H1 (cell line): ENCODE results near the gene ELMO1. TPM values are rescaled to one million over a fixed set of nuclear protein-coding genes. Genes with fewer than 3 reads are reported as not detected.

ENCODE experiments used
- CTCF ChIA-PET: fragments of 300-600 bp; sonication (Branson Sonifier 250); formaldehyde crosslinking; loops from one replicate; lab custom pipeline; 2021; ENCODE audit not compliant: partially characterized antibody; lab: Charles Lee
- POLR2A ChIA-PET: fragments of 300-600 bp; sonication (Branson Sonifier 250); formaldehyde crosslinking; loops from one replicate; lab custom pipeline; 2021; ENCODE audit warnings: inconsistent platforms; ENCODE audit not compliant: partially characterized antibody; lab: Charles Lee
- DNase-seq, 2 experiments: peaks; one replicate each; pipeline versions ENCODE4 v3.0.0 to v3.0.0-alpha.2; 2010 to 2022; ENCODE audit warnings: low spot score in 2 of 2, low read depth in 1 of 2, mixed read lengths in 1 of 2
- FAIRE-seq: peaks from 2 replicates; lab custom pipeline; 2011; peaks lifted over from hg19 to GRCh38; lab: Jason Lieb, UNC
- H2AFZ ChIP-seq: 2 replicates; pipeline ENCODE4 v1.8.1; 2012; ENCODE audit warnings: low read length, inconsistent platforms
- H2AK5ac ChIP-seq: 2 replicates; pipeline ENCODE4 v1.6.1; 2013; ENCODE audit warnings: low read depth, low read length
- H2BK120ac ChIP-seq: replicated peaks from 2 replicates; pipeline ENCODE3; 2013; ENCODE audit warnings: low read depth, low read length, inconsistent platforms
- H2BK12ac ChIP-seq: 2 replicates; pipeline ENCODE4 v1.6.1; 2013; ENCODE audit warnings: low read depth, low read length
- H2BK15ac ChIP-seq: 2 replicates; pipeline ENCODE4 v1.6.1; 2013; ENCODE audit warnings: low read length
- H2BK20ac ChIP-seq: 2 replicates; pipeline ENCODE4 v1.6.1; 2013; ENCODE audit warnings: low read length
- H2BK5ac ChIP-seq: 2 replicates; pipeline ENCODE4 v1.6.1; 2013; ENCODE audit warnings: low read depth, low read length
- H3K14ac ChIP-seq: 2 replicates; pipeline ENCODE4 v1.6.1; 2013; ENCODE audit warnings: inconsistent platforms; ENCODE audit not compliant: insufficient read length
- H3K18ac ChIP-seq: 2 replicates; pipeline ENCODE4 v1.6.1; 2013; ENCODE audit warnings: low read length; ENCODE audit errors: extremely low read depth
- H3K23ac ChIP-seq: 2 replicates; pipeline ENCODE4 v1.6.1; 2013; ENCODE audit warnings: inconsistent platforms; ENCODE audit not compliant: insufficient read length
- H3K23me2 ChIP-seq: 2 replicates; pipeline ENCODE4 v1.6.1; 2013; ENCODE audit warnings: low read depth, low read length
- H3K27ac ChIP-seq: 2 replicates; pipeline ENCODE4 v1.6.1; 2011; ENCODE audit warnings: low read depth, low read length, inconsistent platforms
- H3K27me3 ChIP-seq, 4 experiments: replicated peaks in 1 of 4; 1 replicate in 1 of 4; 2 replicates in 3 of 4; pipeline versions ENCODE4 v1.6.1 to v1.8.1; 2011 to 2013; ENCODE audit warnings: low read length in 3 of 4, mild to moderate bottlenecking in 3 of 4, inconsistent platforms in 2 of 4, mixed read lengths in 2 of 4, moderate library complexity in 1 of 4; ENCODE audit not compliant: control insufficient read depth in 3 of 4, insufficient read depth in 3 of 4; ENCODE audit errors: extremely low read depth in 1 of 4
- H3K36me3 ChIP-seq, 4 experiments: 2 replicates each; pipeline versions ENCODE4 v1.6.1 to v1.8.1; 2011 to 2013; ENCODE audit warnings: mild to moderate bottlenecking in 4 of 4, low read length in 3 of 4, moderate library complexity in 2 of 4, control low read depth in 1 of 4, inconsistent platforms in 1 of 4; ENCODE audit not compliant: insufficient read depth in 4 of 4, control insufficient read depth in 2 of 4
- H3K4ac ChIP-seq: replicated peaks from 2 replicates; pipeline ENCODE3; 2013; ENCODE audit warnings: low read length, low read depth, mixed read lengths, inconsistent platforms; ENCODE audit not compliant: insufficient read length
- H3K4me1 ChIP-seq, 4 experiments: replicated peaks in 1 of 4; 1 replicate in 1 of 4; 2 replicates in 3 of 4; pipeline versions ENCODE4 v1.6.1 to v1.8.1; 2011 to 2013; ENCODE audit warnings: low read length in 3 of 4, inconsistent platforms in 2 of 4, mixed read lengths in 1 of 4; ENCODE audit not compliant: insufficient read depth in 4 of 4, control insufficient read depth in 3 of 4
- H3K4me2 ChIP-seq, 2 experiments: 2 replicates each; pipeline versions ENCODE4 v1.6.1 to v1.8.1; 2011 to 2013; ENCODE audit warnings: low read depth in 2 of 2, low read length in 2 of 2, control low read depth in 1 of 2, inconsistent platforms in 1 of 2, mild to moderate bottlenecking in 1 of 2; ENCODE audit not compliant: insufficient read depth in 1 of 2
- H3K4me3 ChIP-seq, 4 experiments: fragments of 200-600, 300-600 bp in 1 of 4; sonication (generic), shearing (Covaris generic), sonication (Bioruptor Twin) in 1 of 4; 2 replicates each; pipeline versions ENCODE4 v1.5.1 to v1.8.1; 2011 to 2016; ENCODE audit warnings: low read length in 4 of 4, low read depth in 3 of 4, control low read depth in 2 of 4, inconsistent platforms in 2 of 4, mild to moderate bottlenecking in 2 of 4, mixed read lengths in 1 of 4, moderate library complexity in 1 of 4; ENCODE audit not compliant: insufficient read depth in 2 of 4; ENCODE audit errors: extremely low read depth in 1 of 4
- H3K56ac ChIP-seq: replicated peaks from 2 replicates; pipeline ENCODE3; 2013; ENCODE audit warnings: low read depth, mild to moderate bottlenecking, mixed read lengths, low read length, inconsistent platforms; ENCODE audit not compliant: insufficient read length
- H3K79me1 ChIP-seq: 2 replicates; pipeline ENCODE4 v1.6.1; 2013; ENCODE audit warnings: low read depth, low read length, control low read depth
- H3K79me2 ChIP-seq, 2 experiments: 2 replicates each; pipeline versions ENCODE4 v1.6.1 to v1.8.1; 2012 to 2013; ENCODE audit warnings: low read length in 2 of 2, mild to moderate bottlenecking in 2 of 2, inconsistent platforms in 1 of 2; ENCODE audit not compliant: insufficient read depth in 2 of 2, control insufficient read depth in 1 of 2
- H3K9ac ChIP-seq, 4 experiments: replicated peaks in 1 of 4; 1 replicate in 1 of 4; 2 replicates in 3 of 4; pipeline versions ENCODE4 v1.6.1 to v1.8.1; 2011 to 2013; ENCODE audit warnings: low read depth in 3 of 4, low read length in 3 of 4, control low read depth in 2 of 4, mild to moderate bottlenecking in 2 of 4, moderate library complexity in 2 of 4, inconsistent platforms in 1 of 4; ENCODE audit errors: extremely low read depth in 1 of 4
- H3K9me3 ChIP-seq, 2 experiments: 2 replicates each; pipeline versions ENCODE4 v1.6.1 to v1.8.1; 2012 to 2013; ENCODE audit warnings: mild to moderate bottlenecking in 2 of 2, moderate library complexity in 2 of 2, control low read depth in 1 of 2, inconsistent platforms in 1 of 2, low read depth in 1 of 2, low read length in 1 of 2, mixed read lengths in 1 of 2; ENCODE audit not compliant: insufficient read depth in 2 of 2
- H4K20me1 ChIP-seq, 2 experiments: replicated peaks in 1 of 2; 2 replicates each; pipeline versions ENCODE3 to v1.8.1; 2011 to 2013; ENCODE audit warnings: inconsistent platforms in 2 of 2, low read length in 2 of 2, mild to moderate bottlenecking in 1 of 2; ENCODE audit not compliant: insufficient read depth in 2 of 2, control insufficient read depth in 1 of 2
- H4K5ac ChIP-seq: 2 replicates; pipeline ENCODE4 v1.6.1; 2013; ENCODE audit warnings: low read length, low read depth, mixed read lengths, inconsistent platforms; ENCODE audit not compliant: insufficient read length
- H4K8ac ChIP-seq: 2 replicates; pipeline ENCODE4 v1.8.0; 2013; ENCODE audit warnings: mild to moderate bottlenecking, moderate library complexity, low read length, inconsistent platforms; ENCODE audit not compliant: insufficient read depth; ENCODE audit errors: extremely low read depth
- H4K91ac ChIP-seq: replicated peaks from 2 replicates; pipeline ENCODE3; 2013; ENCODE audit warnings: low read length, mixed read lengths, inconsistent platforms; ENCODE audit not compliant: insufficient read length
- ATF2 ChIP-seq: IDR thresholded peaks from 2 replicates; pipeline ENCODE4 v1.6.1; 2012; ENCODE audit warnings: low read length, inconsistent platforms
- CBX5 ChIP-seq: fragments of 300-800, 300-1000 bp; sonication (generic); IDR thresholded peaks from 2 replicates; pipeline ENCODE4 v1.7.1; 2016; ENCODE audit warnings: antibody characterized with exemption, low read length, low read depth
- CBX8 ChIP-seq: fragments of 300-800, 300-1000 bp; sonication (generic); IDR thresholded peaks from 2 replicates; pipeline ENCODE4 v1.7.1; 2016; ENCODE audit warnings: low read depth, low read length, borderline replicate concordance
- CTBP2 ChIP-seq: IDR thresholded peaks from 2 replicates; pipeline ENCODE4 v1.7.0; 2011; ENCODE audit warnings: borderline replicate concordance, mild to moderate bottlenecking, moderate library complexity, mixed read lengths, low read length; ENCODE audit not compliant: insufficient read depth, insufficient read length
- TAF7 ChIP-seq: optimal IDR thresholded peaks from 2 replicates; pipeline ENCODE3; 2011; ENCODE audit warnings: low read depth, mild to moderate bottlenecking, inconsistent platforms, low read length, moderate library complexity, borderline replicate concordance
- WGBS, 2 experiments: shearing (Covaris generic) in 1 of 2; methylation state at CpG; one replicate each; pipeline versions ENCODE4 v1.1.6 to v1.1.7; 2013 to 2015; ENCODE audit warnings: low lambda C conversion rate in 2 of 2, mixed read lengths in 2 of 2, inconsistent platforms in 1 of 2, low coverage in 1 of 2, missing lambda C conversion rate in 1 of 2; ENCODE audit not compliant: insufficient replicate concordance in 2 of 2, insufficient coverage in 1 of 2, insufficient read length in 1 of 2; ENCODE audit errors: extremely low coverage in 1 of 2, missing lambda C conversion rate in 1 of 2; 5-methylcytosine and 5-hydroxymethylcytosine counted together
- polyA plus RNA-seq, 7 experiments: library from polyadenylated mRNA; depleted of rRNA in 3 of 7; stranded (reverse) in 5 of 7; unstranded in 2 of 7; fragments of >200 nt in 5 of 7; fragments of 200-250 nt in 2 of 7; gene quantifications; 1 replicate in 5 of 7; 2 replicates in 1 of 7; 4 replicates in 1 of 7; pipeline versions ENCODE4 v1.2.1 to v1.2.3, GENCODE V29; 2011 to 2013; ENCODE audit warnings: missing spikeins in 2 of 7, mixed read lengths in 2 of 7
- total RNA-seq: library from RNA; stranded (reverse); fragmentation: NEBNext Ultra II Directional; extraction: Animal tissue kit (Norgen Biotek cat#: 25700); gene quantifications from 2 replicates; pipeline ENCODE4 v1.2.1, GENCODE V29; 2021

ELMO1 gene
- total and polyA plus RNA-seq, 2 of the 8 experiments (the other 6 are each of a cell fraction or from before 2014, with no cell fraction given): 18.4 to 21.0 TPM

- Histone ChIP-seq H3K4me3 (no peak overlapping the region), H4K8ac (peak overlapping the region; percentile 82; the same call in 1 of the 2 replicates), H2BK20ac (no peak overlapping the region), H3K9ac (no peak overlapping the region), H2BK15ac (no peak overlapping the region), H3K27me3 (no peaks in the 10 kb centered on the region), H3K14ac (no peak overlapping the region), H3K23me2 (no peaks in the 10 kb centered on the region), H3K9me3 (no peaks in the 10 kb centered on the region), H2AFZ (no peak overlapping the region), H3K36me3 (no peaks in the 10 kb centered on the region), H4K5ac (no peak overlapping the region)
- DNase-seq: no peak
- TF ChIP-seq CBX8 (no peak), TAF7 (no peak), CTBP2 (no peak), CBX5 (no peak), ATF2 (no peak)
- TF ChIP-seq, all 59 proteins: peak for 0
- Histone ChIP-seq H3K56ac (no peak overlapping the region), H3K4me1 (0 out of 7 replicates have a peak, but pooled peaks cover 0 to 3% (median 2%) of the 10 kb centered on the region in 4 experiments), H3K79me1 (no peaks in the 10 kb centered on the region), H3K18ac (no peak overlapping the region), H3K4ac (no peak overlapping the region), H3K4me2 (no peak overlapping the region), H2BK120ac (no peak overlapping the region), H2BK5ac (no peak overlapping the region), H2AK5ac (no peak overlapping the region), H3K27ac (no peak overlapping the region), H2BK12ac (no peak overlapping the region), H4K91ac (no peak overlapping the region), H3K23ac (no peak overlapping the region), H4K20me1 (no peaks in the 10 kb centered on the region), H3K79me2 (no peaks in the 10 kb centered on the region)
- ChIA-PET CTCF (interaction anchor here (1.1 to 2.0 kb wide), 3 partner anchors 9 to 318 kb away, joined by 3 to 5 read pairs (median 4); no protein-coding TSS in a partner anchor), POLR2A (interaction anchor here (1.0 kb wide), 1 partner anchor 9 kb away, joined by 3 read pairs; no protein-coding TSS in a partner anchor)
- 82% methylated on average over 10 of the region's 10 CpGs; no CpG with 5 or more reads in 1 of the 2 experiments for WGBS, 2 experiments
- FAIRE-seq: no peak
Observed at GRCh38 chr7:36863901-36864701, 584.6 kb downstream of the ELMO1 start.
